SK-N-MC (cell line): ENCODE data around the gene RHOG.

Experiments
- EZH2 ChIP-seq: fragments of 200-600 bp; sonication (generic); IDR thresholded peaks from one replicate; pipeline ENCODE4 v1.6.1; 2017; ENCODE audit warnings: antibody characterized with exemption
- FOXP2 ChIP-seq: optimal IDR thresholded peaks from 2 replicates; pipeline ENCODE3; 2011; ENCODE audit warnings: mild to moderate bottlenecking, moderate library complexity; ENCODE audit not compliant: insufficient read depth; ENCODE audit errors: extremely low read length, control extremely low read depth
- POLR2AphosphoS5 ChIP-seq: IDR thresholded peaks from 2 replicates; pipeline ENCODE4 v1.6.1; 2012; ENCODE audit warnings: mild to moderate bottlenecking, low read depth, low read length, borderline replicate concordance

- TF ChIP-seq POLR2AphosphoS5 (no peak), EZH2 (no peak), FOXP2 (no peak)
Measured at GRCh38 chr11:3830088-3830487, 10.7 kb downstream of the RHOG start.
